Activated naive CD4-positive, alpha-beta T cell treated with anti-CD3 and anti-CD28 coated beads, Interleukin-2, amount 50 U/mL, for 16 hours (primary cell): ENCODE results near the gene MATN3.
"Not testable (repeated sequence)": the region's sequence is repeated elsewhere in the genome, so short reads cannot be mapped to it uniquely, and the experiment has no call there.

ENCODE experiments used
- DNase-seq: peaks from one replicate; pipeline ENCODE4 v3.0.0-alpha.2; 2020

Gene MATN3, protein sequence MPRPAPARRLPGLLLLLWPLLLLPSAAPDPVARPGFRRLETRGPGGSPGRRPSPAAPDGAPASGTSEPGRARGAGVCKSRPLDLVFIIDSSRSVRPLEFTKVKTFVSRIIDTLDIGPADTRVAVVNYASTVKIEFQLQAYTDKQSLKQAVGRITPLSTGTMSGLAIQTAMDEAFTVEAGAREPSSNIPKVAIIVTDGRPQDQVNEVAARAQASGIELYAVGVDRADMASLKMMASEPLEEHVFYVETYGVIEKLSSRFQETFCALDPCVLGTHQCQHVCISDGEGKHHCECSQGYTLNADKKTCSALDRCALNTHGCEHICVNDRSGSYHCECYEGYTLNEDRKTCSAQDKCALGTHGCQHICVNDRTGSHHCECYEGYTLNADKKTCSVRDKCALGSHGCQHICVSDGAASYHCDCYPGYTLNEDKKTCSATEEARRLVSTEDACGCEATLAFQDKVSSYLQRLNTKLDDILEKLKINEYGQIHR

DNA sequence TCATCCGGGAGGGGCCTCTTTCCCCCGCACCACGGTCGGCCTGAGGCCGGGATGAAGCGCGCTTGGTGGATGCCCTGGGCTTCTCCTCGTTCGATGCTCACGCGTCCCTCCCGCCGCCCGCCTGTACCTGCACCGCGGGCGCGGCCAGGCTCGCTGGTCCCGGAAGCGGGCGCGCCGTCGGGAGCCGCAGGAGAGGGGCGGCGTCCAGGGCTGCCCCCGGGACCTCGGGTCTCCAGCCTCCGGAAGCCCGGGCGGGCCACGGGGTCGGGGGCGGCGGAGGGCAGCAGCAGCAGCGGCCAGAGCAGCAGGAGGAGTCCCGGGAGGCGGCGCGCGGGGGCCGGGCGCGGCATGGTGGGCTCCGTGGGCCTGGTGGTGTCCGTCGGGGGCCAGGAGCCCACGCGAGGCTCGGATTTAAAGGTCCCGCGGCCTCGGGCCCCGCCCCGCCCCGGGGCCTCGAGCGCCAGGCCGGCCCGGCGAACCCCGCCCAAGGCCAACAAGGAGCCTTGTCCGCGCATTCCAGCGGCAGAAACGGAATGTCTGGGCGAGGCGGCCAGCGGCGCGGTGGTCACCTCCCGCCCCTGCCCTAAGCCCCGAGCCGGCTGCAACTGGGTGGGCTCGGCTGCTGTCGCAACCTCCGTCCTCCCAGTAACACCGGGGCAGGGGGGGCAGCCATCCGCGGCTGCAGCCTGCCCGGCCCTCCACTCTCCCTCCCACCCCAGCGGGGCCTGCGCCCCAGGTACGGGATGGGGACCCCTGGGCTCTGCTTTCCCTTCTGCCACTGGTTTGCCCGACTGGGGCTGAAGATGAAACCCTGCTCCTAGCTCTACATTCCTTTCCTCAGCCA, at the start of gene MATN3:
Gene MATN3 (minus strand): TSS at position 387 of the 844 bp plus-strand sequence. CDS start 37 bp downstream, at position 350.
- DNase-seq, result no peak

- DNase-seq, result no peak
These were observed 49.5 kb upstream of the MATN3 start for GRCh38 chr2:20061940-20062339.

- no peak for DNase-seq
These were observed 49.0 kb upstream of the MATN3 start for GRCh38 chr2:20061476-20061875.

GRCh38 chr2:20060106-20060505, 47.6 kb upstream of the MATN3 start:
- no peak for DNase-seq

DNA sequence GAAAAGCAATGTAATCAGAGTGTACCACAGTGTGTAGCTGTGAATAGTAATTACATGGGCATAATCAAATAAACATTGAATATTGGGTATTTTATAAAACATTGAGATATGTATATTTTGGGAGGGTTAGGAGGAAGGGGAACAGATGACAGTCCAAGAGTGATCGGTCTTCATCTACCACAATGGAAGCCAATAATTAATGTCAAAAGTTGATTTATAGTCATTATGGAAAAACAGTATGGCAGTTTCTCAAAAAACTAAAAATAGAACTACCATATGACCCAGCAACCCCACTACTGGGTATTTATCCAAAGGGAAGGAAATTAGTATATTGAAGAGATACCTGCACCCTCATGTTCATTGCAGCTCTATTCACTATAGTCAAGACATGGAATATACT, 44.8 kb upstream of the MATN3 start:
- no peak for DNase-seq

GRCh38 chr2:20054931-20055330, 42.5 kb upstream of the MATN3 start:
- no peak for DNase-seq

GRCh38 chr2:20054119-20054518, 41.7 kb upstream of the MATN3 start:
- no peak for DNase-seq

DNA sequence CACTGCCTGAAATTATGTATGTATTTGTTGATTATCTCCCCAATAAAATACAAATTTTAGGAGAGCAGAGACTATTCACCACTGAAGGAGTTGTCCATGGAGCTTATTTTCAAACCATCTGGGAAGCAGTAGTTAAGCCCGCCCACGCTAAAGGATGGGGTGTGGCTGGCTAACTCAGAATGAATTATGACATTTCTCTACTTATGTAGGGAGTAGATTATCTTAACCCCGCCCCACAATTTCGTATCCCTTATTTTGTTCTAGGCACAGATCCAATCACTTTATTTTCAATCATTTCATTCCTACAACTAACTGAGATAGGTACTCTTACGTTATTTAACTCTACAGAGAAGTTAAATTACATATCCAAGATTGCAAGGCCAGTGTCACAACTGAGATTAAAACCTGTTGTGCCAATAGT, 40.4 kb upstream of the MATN3 start:
- DNase-seq, result no peak

DNA sequence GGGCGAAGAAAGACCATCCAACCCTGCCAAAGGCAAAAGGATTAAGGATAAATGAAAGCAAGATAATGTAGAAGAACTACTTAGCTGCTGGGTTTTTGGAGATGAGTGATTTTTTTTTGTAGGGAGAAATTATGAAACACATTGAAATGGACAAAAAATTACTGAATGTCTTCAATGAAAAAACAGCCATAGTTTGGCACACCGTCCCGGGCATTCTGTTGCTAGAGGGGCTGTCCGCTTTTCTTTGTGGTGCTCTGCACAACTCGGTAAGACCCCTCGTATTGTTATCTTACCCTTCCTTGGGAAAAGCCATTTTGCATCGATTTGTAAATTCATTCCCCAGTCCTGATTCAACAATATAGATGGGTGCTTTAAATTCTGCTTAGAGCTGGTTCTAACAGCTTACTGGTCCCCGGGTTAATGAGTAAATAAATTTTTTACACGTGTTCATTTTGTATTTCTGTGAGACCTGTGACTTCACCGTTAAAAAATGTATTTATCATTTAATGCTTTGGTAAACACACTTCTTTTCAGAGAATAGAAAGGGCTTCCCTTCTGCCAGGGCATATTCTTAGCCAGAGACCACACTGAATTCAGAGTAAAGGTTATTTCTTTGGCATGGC, 39.9 kb upstream of the MATN3 start:
- no peak for DNase-seq

GRCh38 chr2:20051532-20052228, 39.2 kb upstream of the MATN3 start, which contains the start of gene LAPTM4A:
Gene LAPTM4A, minus strand, starts transcription at chr2:20051628. Its CDS starts 108 bp downstream, at chr2:20051520.
- peak; percentile 98 for DNase-seq

DNA sequence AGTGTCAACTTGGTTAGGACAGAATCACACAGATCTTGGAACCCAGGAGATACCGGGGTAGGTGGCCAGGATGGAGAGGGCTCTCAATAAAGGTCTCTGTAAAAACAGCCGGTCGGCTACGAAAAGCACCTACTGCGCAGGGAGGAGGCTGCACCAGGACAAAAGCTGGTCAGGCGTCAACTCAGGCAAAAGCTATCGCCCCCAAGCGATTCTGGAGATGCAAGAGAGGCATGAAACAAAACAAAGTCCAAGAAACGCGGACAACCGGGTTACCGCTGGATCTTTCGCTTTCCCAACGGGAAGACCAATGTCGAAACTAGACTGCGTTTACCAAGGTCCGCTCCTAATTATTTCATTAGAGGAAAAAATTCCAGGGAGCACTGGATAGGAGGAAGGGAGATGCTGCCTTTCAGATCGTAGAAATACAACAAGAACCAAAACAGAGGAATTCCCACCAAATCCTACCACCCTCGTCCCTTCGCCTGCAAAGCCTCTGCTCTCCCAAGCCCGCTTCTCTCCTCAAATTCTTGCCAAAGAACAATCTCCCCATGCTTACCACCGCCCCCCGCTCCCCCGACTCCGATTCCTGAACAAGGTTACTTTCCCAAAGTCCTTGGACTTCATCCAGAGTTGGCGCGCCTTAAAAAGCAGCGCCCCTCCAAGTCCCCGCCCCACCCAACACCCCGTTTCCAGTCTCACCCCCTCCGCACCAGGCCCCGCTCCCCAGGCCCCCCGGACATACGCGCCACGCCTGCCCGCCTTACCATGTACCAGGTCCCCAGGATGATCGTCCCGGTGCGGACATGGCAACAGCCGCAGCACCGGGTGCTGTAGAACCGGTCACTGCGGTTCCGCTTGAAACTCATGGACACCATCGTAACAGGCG, 38.4 kb upstream of the MATN3 start:
- DNase-seq, result no peak

- DNase-seq, result peak; percentile 22
These were observed 37.7 kb upstream of the MATN3 start for GRCh38 chr2:20050104-20050645.

GRCh38 chr2:20049637-20050036, 37.2 kb upstream of the MATN3 start:
- no peak for DNase-seq

DNA sequence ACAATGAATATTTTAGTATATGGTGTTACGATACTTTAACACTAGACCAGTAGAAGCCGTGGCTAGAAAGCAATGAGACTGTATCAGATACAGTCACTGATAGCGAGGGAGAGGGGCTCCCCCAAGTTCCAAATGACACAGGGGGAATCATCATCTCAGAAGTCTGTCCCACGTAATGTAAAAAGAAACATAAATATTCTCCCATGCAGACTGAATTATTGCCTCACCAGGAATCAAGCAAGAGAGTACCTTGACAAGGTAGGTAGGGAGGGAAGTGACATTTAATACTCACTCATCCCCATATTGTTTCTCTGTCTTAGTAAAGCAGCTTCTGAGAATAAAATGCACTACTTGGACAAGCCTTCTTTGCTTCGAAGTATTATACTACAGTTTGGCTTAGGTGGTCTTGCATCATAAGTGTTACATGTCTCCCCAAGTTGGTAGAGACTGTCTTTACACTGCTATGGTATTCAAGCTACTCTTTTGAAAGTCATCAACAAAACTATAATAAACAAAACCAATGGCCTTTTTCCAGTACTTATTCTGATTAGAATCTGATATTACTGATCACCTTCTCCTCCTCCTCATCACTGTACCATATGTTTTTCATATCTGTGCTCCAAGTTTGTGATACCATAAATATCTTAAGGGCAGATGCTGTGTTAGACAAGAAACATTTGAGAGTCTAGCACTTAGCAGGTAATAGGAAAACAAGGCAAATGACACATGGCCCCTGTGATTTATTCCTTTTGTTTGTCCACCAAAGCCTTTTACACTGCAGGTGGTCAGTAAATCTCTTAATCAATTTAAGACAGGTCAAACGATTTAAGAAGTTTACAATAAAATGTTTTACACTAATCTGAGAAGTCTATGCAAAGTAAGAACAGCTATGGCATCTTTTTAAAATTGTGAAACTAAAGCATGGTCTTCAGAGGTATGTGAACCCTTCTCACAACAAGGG, 36.3 kb upstream of the MATN3 start:
- no peak for DNase-seq

DNA sequence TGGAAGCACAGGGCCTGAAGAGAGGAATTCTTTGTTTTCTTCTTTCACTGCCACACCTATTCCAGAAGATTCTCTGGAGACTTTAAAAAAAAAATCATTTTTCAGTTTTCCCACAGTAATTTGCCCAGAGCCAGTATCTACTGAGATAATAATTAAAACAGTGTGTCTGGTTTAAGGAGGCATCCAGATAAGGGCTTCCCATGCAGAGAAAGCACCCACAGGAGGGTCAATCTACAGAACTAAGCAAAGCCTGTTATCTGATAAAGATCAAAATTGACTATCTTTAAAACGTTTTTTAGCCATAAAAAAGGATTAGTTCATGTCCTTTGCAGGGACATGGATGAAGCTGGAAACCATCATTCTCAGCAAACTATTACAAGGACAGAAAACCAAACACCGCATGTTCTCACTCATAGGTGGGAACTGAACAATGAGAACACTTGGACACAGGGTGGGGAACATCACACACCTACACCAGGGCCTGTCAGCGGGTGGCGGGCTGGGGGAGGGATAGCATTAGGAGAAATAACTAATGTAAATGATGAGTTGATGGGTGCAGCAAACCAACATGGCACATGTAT, 33.3 kb upstream of the MATN3 start:
- not testable (repeated sequence) for DNase-seq

DNA sequence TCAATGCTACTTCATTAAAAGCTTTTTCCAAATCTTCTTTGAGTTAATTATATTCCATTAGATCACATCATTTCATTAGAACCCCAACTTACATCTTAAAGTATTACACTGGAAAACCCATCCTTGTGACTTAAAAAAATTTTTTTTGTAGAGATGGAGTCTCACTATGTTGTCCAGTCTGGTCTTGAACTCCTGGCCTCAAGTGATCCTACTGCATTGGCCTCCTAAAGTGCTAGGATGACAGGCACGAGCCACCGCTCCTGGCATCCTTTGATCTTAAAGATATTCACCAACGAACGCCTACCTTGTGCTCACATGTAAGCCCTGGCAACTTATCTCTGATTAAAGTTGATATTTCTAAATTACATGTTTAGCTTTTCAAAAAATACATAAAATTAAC, 32.3 kb upstream of the MATN3 start:
- DNase-seq, result no peak

DNA sequence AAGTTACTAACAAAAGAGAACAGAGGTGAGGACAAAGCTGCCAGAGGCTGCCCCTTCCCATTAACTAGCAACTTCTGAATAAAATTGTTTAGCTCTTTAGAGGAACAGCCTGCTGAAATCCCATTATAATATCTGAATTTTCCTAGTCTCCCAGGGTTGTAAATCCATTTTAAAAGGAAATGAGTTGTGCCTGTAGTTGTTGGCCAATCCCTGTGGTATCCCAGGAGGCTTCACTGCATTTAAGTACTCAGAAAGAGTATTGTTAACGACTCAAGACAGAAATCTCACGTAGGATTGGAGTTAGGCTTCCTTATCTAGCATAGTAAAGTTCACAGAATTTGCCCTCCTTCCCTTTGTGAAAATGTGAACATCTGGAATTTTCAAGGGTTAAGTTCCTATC, 30.1 kb upstream of the MATN3 start:
- DNase-seq, result no peak

DNA sequence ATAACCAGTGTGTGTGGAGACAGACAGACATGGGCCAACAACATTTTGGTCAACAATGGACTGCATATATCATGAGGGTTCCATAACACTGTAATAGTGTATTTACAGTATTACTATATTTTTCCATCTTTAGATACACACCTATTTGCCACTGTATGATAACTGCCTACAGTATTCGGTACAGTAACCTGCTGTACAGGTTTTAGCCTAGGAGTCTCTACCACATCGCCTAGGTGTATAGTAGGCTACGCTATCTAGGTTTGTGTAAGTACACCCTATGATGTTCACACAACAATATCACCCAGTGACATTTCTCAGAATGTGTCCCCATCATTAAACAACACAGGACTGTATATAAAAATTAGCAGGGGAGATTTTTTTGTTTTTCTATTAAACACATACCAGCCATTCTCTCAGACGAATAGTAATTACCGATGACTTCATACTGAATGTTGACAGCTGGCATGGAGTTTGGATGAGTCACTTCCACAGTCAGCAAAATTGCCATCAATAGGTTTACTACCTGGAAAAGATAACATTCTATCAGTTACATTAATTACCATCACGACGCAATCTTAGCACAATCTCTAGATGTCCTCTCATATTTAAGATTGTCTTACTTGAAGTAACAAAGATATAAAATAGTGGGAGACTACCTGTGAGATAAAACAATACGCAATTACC, 28.2 kb upstream of the MATN3 start:
- DNase-seq, result no peak

GRCh38 chr2:20037660-20038059, 25.2 kb upstream of the MATN3 start:
- DNase-seq, result no peak
